Astrocyte of the spinal cord (primary cell): ENCODE data around the gene TNFRSF13B.

Experiments
- DNase-seq: peaks from one replicate; pipeline ENCODE4 v3.0.0; 2011; ENCODE audit warnings: low read depth, low spot score
- H3K4me3 ChIP-seq: 2 replicates; pipeline ENCODE4 v1.5.1; 2011; ENCODE audit warnings: low read depth, mild to moderate bottlenecking, low read length, moderate library complexity
- CTCF ChIP-seq: IDR thresholded peaks from 2 replicates; pipeline ENCODE4 v1.5.1; 2012; ENCODE audit warnings: low read depth, mild to moderate bottlenecking, low read length, inconsistent platforms
- in situ Hi-C: cut with HindIII; loops from 2 replicates; pipeline ENCODE4 v1.10.0; 2017; ENCODE audit warnings: low sequenced_read_pairs

Gene TNFRSF13B

DNA sequence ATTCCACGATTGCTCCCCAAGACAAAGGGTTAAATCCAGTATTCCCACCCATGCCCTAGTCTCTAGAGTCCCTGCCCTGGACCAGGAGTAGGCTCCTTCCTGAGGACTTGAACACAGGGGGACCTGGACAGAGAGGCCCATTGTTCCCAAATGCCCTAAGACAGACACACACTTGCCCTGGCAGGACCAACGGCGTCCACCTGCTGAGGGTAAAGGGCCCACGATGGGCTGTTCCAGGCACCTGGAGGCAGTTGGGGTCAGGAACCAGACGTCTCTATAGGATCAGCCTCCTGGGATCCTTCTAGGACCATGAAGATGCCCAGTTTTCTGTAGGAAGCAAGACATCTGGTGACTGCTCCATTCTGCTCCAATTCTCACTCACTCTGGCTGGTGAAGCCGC, 39.3 kb downstream of the TNFRSF13B start:
- H3K4me3 ChIP-seq: no peak overlapping the region
- no peak for TF ChIP-seq CTCF
- no peak for DNase-seq
- in situ Hi-C loops: no loop called here

GRCh38 chr17:16932156-16932555, 39.8 kb downstream of the TNFRSF13B start:
- no peak for DNase-seq
- TF ChIP-seq CTCF: no peak
- H3K4me3 ChIP-seq: no peak overlapping the region
- in situ Hi-C loops: no loop called here

- no peak overlapping the region for H3K4me3 ChIP-seq
- in situ Hi-C loops: no loop called here
- no peak for TF ChIP-seq CTCF
- DNase-seq: no peak
Measured at GRCh38 chr17:16931318-16932060, 40.4 kb downstream of the TNFRSF13B start.

- no peak for TF ChIP-seq CTCF
- H3K4me3 ChIP-seq: no peak overlapping the region
- in situ Hi-C loops: no loop called here
- DNase-seq: no peak
Measured at GRCh38 chr17:16930571-16931317, 41.2 kb downstream of the TNFRSF13B start.

DNA sequence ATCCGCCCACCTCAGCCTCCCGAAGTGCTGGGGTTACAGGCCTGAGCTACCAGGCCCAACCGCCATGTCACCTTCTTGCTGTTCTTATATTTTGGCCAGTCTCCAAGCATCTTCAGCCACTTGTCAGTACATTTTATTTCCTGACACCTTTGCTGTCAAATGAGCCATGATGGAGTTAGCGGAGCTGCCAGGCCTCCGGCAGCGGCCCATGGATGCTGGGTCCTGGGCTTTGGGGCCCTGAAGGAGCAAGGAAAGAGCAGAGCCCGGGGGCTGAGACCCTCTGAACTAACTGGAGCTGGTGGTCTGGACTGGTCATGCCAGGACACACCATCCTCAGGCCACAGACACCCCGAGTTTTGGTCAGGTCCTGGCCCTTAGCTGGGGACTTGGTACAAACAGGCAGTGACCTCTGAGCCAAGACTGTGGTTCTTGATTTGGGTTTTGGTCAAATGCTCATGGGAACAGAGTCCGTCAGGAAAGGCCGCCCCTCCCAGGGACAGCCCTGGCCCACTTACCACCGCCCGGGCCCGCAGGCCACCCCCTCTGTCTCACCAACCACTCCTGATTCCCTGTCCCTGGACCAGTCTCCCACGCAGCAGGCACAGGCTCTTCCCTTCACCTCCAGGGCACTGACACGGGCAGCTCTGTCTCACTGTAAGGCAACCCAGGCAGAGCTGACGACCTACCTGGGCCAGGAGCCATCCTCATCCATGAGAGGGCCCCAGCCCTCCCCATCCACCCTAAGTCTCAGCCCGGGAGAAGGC, 42.0 kb downstream of the TNFRSF13B start:
- in situ Hi-C loops: no loop called here
- H3K4me3 ChIP-seq: no peak overlapping the region
- DNase-seq: no peak
- no peak for TF ChIP-seq CTCF

DNA sequence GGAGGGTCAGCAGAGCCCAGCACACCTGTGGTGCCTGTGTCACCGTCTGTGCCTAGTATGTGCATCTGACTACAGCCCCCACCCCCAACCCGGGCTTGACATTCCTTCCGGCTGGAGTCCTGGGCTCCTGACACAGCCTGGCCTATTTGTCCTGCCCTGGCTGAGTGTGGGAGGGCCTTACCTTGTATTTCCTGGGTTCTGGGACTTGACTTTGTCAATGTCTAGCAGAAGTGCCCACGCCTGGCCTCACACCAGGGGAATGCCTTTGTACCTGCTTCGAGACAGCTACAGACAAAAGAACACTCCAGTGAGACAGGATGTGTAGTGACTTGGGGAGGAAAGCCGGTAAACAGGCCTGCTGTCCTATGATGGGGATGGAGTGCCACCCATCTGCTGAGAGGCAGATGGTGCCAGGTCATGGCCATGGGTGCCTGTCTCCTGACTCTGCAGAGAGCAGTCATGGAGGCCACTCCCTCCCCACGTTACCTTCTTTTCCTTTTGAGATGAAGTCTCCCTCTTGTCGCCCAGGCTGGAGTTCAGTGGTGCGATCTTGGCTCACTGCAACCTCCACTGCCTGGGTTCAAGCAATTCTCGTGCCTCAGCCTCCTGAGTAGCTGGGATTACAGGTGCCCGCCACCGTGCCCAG, 42.8 kb downstream of the TNFRSF13B start:
- in situ Hi-C loops: no loop called here
- TF ChIP-seq CTCF: no peak
- no peak for DNase-seq
- no peak overlapping the region for H3K4me3 ChIP-seq
